T-cell (primary cell): Measurements from ENCODE around the gene FCHSD2. TPM values are rescaled to one million over a fixed set of nuclear protein-coding genes. Genes with fewer than 3 reads are reported as not detected.

Experiments used
- ATAC-seq, 4 experiments: fragments of 200-7000 bp in 3 of 4; fragments of 150-1000 bp in 1 of 4; cut with Tn5 transposase; replicated peaks in 1 of 4; 1 replicate in 3 of 4; 2 replicates in 1 of 4; pipeline ENCODE4 v1.10.0; 2021; ENCODE audit warnings: moderate library complexity in 3 of 4, mild to moderate bottlenecking in 2 of 4, moderate number of reproducible peaks in 1 of 4
- CTCF ChIA-PET, 2 donors: fragments of 300-600 bp; sonication (Branson Sonifier 250); formaldehyde crosslinking; loops; one replicate each; lab custom pipeline; 2022; ENCODE audit warnings: antibody characterized with exemption in 2 of 2; lab: Charles Lee
- POLR2A ChIA-PET, 2 donors: fragments of 300-600 bp; sonication (Branson Sonifier 250); formaldehyde crosslinking; loops; one replicate each; lab custom pipeline; 2022; ENCODE audit warnings: antibody characterized with exemption in 2 of 2; lab: Charles Lee
- DNase-seq, 35 experiments: peaks; one replicate each; pipeline versions ENCODE4 v3.0.0 to v3.0.0-alpha.2; 2013 to 2023
- H3K27ac ChIP-seq: one replicate; pipeline ENCODE4 v1.5.1; 2013; ENCODE audit warnings: low read length
- H3K27me3 ChIP-seq, 2 experiments: replicated peaks in 1 of 2; 1 replicate in 1 of 2; 2 replicates in 1 of 2; pipeline versions ENCODE4 v1.6.1 to v1.7.0; 2013; ENCODE audit warnings: low read length in 1 of 2, mixed read lengths in 1 of 2; ENCODE audit not compliant: control insufficient read depth in 2 of 2, insufficient read depth in 2 of 2; ENCODE audit errors: extremely low read depth in 1 of 2
- H3K36me3 ChIP-seq, 2 donors: 1 replicate in 1 of 2; 2 replicates in 1 of 2; pipeline versions ENCODE4 v1.6.1 to v1.7.0; 2013; ENCODE audit warnings: low read length in 1 of 2; ENCODE audit not compliant: control insufficient read depth in 2 of 2, insufficient read depth in 1 of 2; ENCODE audit errors: extremely low read depth in 1 of 2
- H3K4me1 ChIP-seq, 2 experiments: 1 replicate in 1 of 2; 2 replicates in 1 of 2; pipeline versions ENCODE4 v1.6.1 to v1.7.0; 2013; ENCODE audit warnings: low read length in 2 of 2, mixed read lengths in 1 of 2; ENCODE audit not compliant: insufficient read depth in 2 of 2, control insufficient read depth in 1 of 2; ENCODE audit errors: extremely low read depth in 1 of 2
- H3K4me3 ChIP-seq, 2 donors: 1 replicate in 1 of 2; 2 replicates in 1 of 2; pipeline versions ENCODE4 v1.5.1 to v1.7.0; 2013; ENCODE audit warnings: mild to moderate bottlenecking in 2 of 2, low read length in 1 of 2, moderate library complexity in 1 of 2; ENCODE audit not compliant: control insufficient read depth in 1 of 2; ENCODE audit errors: extremely low read depth in 1 of 2
- H3K9me3 ChIP-seq: 2 replicates; pipeline ENCODE4 v1.7.0; 2013
- H3K27ac Mint-ChIP-seq, 2 donors: one replicate each; pipeline ENCODE4 v1.8.0; 2020 to 2021; ENCODE audit warnings: mild to moderate bottlenecking in 2 of 2, mixed read lengths in 2 of 2
- H3K27me3 Mint-ChIP-seq, 2 donors: one replicate each; pipeline ENCODE4 v1.8.0; 2021 to 2022; ENCODE audit warnings: mixed read lengths in 2 of 2
- H3K36me3 Mint-ChIP-seq: one replicate; pipeline ENCODE4 v1.8.0; 2021; ENCODE audit warnings: mixed read lengths
- H3K4me1 Mint-ChIP-seq, 3 donors: one replicate each; pipeline ENCODE4 v1.8.0; 2020 to 2022; ENCODE audit warnings: mixed read lengths in 3 of 3, mild to moderate bottlenecking in 1 of 3
- H3K4me3 Mint-ChIP-seq, 3 donors: one replicate each; pipeline ENCODE4 v1.8.0; 2020 to 2022; ENCODE audit warnings: mild to moderate bottlenecking in 3 of 3, mixed read lengths in 3 of 3, moderate library complexity in 3 of 3
- H3K9me3 Mint-ChIP-seq, 3 donors: one replicate each; pipeline ENCODE4 v1.8.0; 2020 to 2022; ENCODE audit warnings: mixed read lengths in 3 of 3
- WGBS: methylation state at CpG from one replicate; pipeline ENCODE4 v1.1.5; 2013; ENCODE audit warnings: missing lambda C conversion rate; ENCODE audit not compliant: insufficient coverage; 5-methylcytosine and 5-hydroxymethylcytosine counted together
- total RNA-seq, 35 experiments: library from RNA in 6 of 35; stranded (reverse) in 6 of 35; fragments of 120-200 nt in 1 of 35; gene quantifications; one replicate each; pipeline versions ENCODE4 v1.2.1 to v1.2.4 and lab custom pipeline; 2013 to 2026

Gene FCHSD2
- total RNA-seq, 5 donors from 2014 or later (not counting 1 experiment from before 2014, with no cell fraction given) = 37.0 to 53.8 (median 46.3) TPM

DNA sequence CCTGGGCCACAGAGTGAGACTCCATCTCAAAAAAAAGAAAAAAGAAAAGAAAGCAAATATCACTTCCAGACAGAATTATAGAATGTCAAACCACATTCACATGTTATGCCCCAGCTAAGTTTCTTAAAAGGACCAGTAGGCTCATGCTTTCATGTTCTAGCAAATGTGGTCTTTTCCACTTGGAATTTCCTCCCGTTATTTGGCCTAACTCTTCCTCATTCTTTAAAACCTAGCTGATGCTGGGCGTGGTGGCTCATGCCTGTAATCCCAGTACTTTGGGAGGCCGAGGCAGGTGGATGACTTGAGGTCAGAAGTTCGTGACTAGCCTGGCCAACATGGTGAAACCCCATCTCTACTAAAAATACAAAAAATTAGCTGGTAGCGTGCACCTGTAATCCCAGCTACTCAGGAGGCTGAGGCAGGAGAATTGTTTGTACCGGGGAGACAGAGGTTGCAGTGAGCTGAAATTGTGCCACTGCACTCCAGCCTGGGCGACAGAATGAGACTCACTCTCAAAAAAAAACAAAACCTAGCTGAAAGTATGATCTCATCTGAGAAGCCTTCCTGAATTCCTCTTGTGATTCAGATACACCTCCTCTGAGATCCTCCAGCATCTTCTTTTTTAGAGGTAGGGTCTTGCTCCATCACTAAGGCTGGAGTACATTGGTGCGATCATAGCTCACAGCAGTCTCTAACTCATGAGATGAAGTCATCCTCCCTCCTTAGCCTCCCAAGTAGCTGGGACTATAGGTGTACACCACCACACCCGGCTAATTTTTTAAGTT is 50.4 kb downstream of the FCHSD2 start:
- Histone ChIP-seq H3K4me3 (no peak overlapping the region), H3K9me3 (no peaks in the 10 kb centered on the region), H3K27me3 (no peaks in the 10 kb centered on the region), H3K27ac (no peak overlapping the region), H3K36me3 (peaks cover 0 to 2% of the 10 kb centered on the region in 2 donors), H3K4me1 (no peaks in the 10 kb centered on the region)
- Mint-ChIP-seq H3K27me3 (no peaks in the 10 kb centered on the region), H3K9me3 (no peaks in the 10 kb centered on the region), H3K27ac (no peak overlapping the region), H3K36me3 (peaks cover 16% of the 10 kb centered on the region), H3K4me3 (no peak overlapping the region), H3K4me1 (peaks cover 35 to 40% (median 38%) of the 10 kb centered on the region in 3 donors)
- DNase-seq (no peak), ATAC-seq (no peak)
- CTCF ChIA-PET = no interaction called here
- POLR2A ChIA-PET = no interaction called here
- WGBS = no CpG with 5 or more reads among the region's 9 CpGs

DNA sequence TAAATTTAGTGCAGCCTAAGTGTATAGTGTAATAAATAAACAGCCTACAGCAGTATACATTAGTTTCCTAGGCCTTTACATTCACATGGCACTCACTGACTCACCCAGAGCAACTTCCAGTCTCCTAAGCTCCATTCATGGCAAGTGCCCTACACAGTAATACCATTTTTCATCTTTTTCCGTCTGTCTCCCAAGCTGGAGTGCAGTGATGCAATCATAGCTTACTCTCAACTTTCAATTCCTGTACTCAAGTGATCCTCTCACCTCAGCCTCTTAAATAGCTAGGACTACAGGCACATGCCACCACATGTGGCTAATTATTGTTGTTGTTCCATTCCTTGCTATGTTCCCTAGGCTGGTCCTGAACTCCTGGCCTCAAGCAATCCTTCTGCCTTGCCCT is 54.4 kb downstream of the FCHSD2 start:
- H3K27me3 Mint-ChIP-seq = no peaks in the 10 kb centered on the region
- WGBS = 86% methylated on average over 1 of the region's 1 CpG
- Histone ChIP-seq H3K9me3 (no peaks in the 10 kb centered on the region), H3K4me1 (no peaks in the 10 kb centered on the region), H3K4me3 (no peak overlapping the region), H3K36me3 (peaks cover 2 to 9% of the 10 kb centered on the region in 2 donors), H3K27me3 (no peaks in the 10 kb centered on the region), H3K27ac (no peak overlapping the region)
- CTCF ChIA-PET = no interaction called here
- peaks cover 29% of the 10 kb centered on the region for H3K36me3 Mint-ChIP-seq
- POLR2A ChIA-PET = interaction anchor here in 1 of 2 donors (0.7 kb wide), 1 partner anchor 27 kb away, joined by 3 read pairs; no protein-coding TSS in a partner anchor
- ATAC-seq = no peak
- H3K9me3 Mint-ChIP-seq = no peaks in the 10 kb centered on the region
- peak overlapping the region; percentile 4 to 41 for H3K27ac Mint-ChIP-seq
- no peak overlapping the region for H3K4me3 Mint-ChIP-seq
- H3K4me1 Mint-ChIP-seq = peaks cover 30 to 37% (median 35%) of the 10 kb centered on the region in 3 donors
- no peak for DNase-seq

DNA sequence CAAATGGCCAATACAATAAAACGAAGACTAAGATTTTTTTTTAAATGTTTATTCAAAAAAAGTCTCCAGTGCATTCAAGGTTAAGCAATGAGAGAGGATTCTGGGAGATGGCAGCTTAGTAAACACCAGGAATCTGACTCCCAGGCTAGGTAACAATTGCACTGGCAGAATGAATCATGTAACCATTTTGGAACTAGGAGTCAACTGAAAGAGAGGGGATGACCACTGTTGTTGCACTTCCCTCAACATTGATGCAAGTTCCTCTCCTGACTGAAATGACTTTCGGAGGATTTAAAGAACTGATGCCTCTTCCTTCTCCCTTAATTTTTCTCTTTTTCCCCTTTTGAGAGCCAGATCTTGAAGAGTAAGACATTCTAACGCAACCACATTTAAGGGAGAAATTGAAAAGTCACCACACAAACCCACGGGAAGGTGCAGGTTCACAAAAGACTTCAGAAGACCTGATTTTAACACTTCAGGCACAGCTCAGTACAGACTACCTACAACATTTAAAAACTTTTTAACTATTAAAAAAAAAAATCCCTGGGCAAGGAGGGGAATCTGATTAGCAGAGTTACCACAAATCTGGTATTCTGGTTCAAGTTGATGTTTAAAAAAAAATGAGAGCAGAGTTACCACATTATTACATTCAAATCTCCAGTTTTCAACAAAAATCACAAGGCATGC is 56.8 kb downstream of the FCHSD2 start:
- no peak for ATAC-seq
- Histone ChIP-seq H3K36me3 (peaks cover 2 to 7% of the 10 kb centered on the region in 2 donors), H3K4me1 (no peaks in the 10 kb centered on the region), H3K27ac (no peak overlapping the region), H3K27me3 (no peaks in the 10 kb centered on the region), H3K4me3 (no peak overlapping the region), H3K9me3 (no peaks in the 10 kb centered on the region)
- WGBS = 60% methylated on average over 1 of the region's 4 CpGs
- H3K27ac Mint-ChIP-seq = no peak overlapping the region
- H3K4me3 Mint-ChIP-seq = no peak overlapping the region
- H3K9me3 Mint-ChIP-seq = no peaks in the 10 kb centered on the region
- no peaks in the 10 kb centered on the region for H3K27me3 Mint-ChIP-seq
- peaks cover 23 to 32% (median 28%) of the 10 kb centered on the region in 3 donors for H3K4me1 Mint-ChIP-seq
- no peak for DNase-seq
- peaks cover 35% of the 10 kb centered on the region for H3K36me3 Mint-ChIP-seq
- POLR2A ChIA-PET = interaction anchor here (0.5 to 0.7 kb wide), 2 partner anchors 28 to 104 kb away, joined by 3 to 19 read pairs; no protein-coding TSS in a partner anchor
- CTCF ChIA-PET = no interaction called here

DNA sequence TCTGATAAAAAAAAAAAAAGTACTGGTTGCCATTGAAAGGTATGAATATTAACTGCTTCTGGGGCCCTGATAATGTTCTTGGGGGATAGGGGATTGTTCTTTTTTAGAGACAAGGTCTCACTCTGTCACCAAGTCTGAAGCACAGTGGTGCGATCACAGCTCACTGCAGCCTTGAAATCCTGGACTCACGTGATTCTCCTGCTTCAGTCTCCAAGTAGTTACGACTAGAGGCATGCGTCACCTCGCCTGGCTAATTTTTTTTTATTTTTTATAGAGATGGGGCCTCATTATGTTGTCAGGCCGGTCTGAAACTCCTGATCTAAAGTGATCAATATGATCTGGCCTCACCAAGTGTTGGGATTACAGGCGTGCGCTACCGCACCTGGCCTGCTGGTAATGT is 63.5 kb downstream of the FCHSD2 start:
- Histone ChIP-seq H3K9me3 (peaks cover 4% of the 10 kb centered on the region), H3K4me3 (no peak overlapping the region), H3K36me3 (peaks cover 0 to 13% of the 10 kb centered on the region in 2 donors), H3K27me3 (no peaks in the 10 kb centered on the region), H3K27ac (no peak overlapping the region), H3K4me1 (peaks cover 0 to under 1% of the 10 kb centered on the region in 2 experiments)
- H3K36me3 Mint-ChIP-seq = peaks cover 50% of the 10 kb centered on the region
- no peak overlapping the region for H3K4me3 Mint-ChIP-seq
- H3K9me3 Mint-ChIP-seq = peaks cover 0 to 11% (median 3%) of the 10 kb centered on the region in 3 donors
- peaks cover 18 to 26% (median 22%) of the 10 kb centered on the region in 3 donors for H3K4me1 Mint-ChIP-seq
- DNase-seq = no peak
- 100% methylated on average over 5 of the region's 9 CpGs for WGBS
- no peak overlapping the region for H3K27ac Mint-ChIP-seq
- no peak for ATAC-seq
- CTCF ChIA-PET = no interaction called here
- POLR2A ChIA-PET = no interaction called here
- H3K27me3 Mint-ChIP-seq = no peaks in the 10 kb centered on the region

DNA sequence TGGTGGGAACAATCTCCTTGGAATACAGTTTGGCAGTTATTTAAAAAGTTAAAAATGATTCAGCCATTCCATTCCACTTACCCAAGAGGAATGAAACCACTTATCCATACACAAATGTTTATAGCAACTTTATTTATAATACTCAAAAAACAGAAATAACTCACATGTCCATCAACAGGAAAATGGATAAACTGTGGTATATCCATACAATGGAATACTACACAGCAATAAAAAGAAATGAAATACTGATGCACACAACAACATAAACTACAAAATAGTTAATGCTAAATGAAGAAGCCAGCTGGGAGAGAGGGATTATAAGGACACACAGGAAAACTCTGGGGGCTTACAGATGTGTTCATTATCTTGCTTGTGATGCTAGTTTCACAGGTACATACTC is 64.7 kb downstream of the FCHSD2 start:
- H3K27ac Mint-ChIP-seq = no peak overlapping the region
- POLR2A ChIA-PET = no interaction called here
- Histone ChIP-seq H3K27me3 (no peaks in the 10 kb centered on the region), H3K4me1 (peaks cover 0 to 12% of the 10 kb centered on the region in 2 experiments), H3K27ac (no peak overlapping the region), H3K4me3 (no peak overlapping the region), H3K36me3 (peaks cover 0 to 9% of the 10 kb centered on the region in 2 donors), H3K9me3 (peaks cover 4% of the 10 kb centered on the region)
- H3K27me3 Mint-ChIP-seq = no peaks in the 10 kb centered on the region
- peaks cover 30 to 38% (median 33%) of the 10 kb centered on the region in 3 donors for H3K4me1 Mint-ChIP-seq
- ATAC-seq = no peak
- H3K4me3 Mint-ChIP-seq = no peak overlapping the region
- H3K9me3 Mint-ChIP-seq = peaks cover 0 to 11% (median 3%) of the 10 kb centered on the region in 3 donors
- CTCF ChIA-PET = no interaction called here
- peaks cover 39% of the 10 kb centered on the region for H3K36me3 Mint-ChIP-seq
- DNase-seq = no peak

DNA sequence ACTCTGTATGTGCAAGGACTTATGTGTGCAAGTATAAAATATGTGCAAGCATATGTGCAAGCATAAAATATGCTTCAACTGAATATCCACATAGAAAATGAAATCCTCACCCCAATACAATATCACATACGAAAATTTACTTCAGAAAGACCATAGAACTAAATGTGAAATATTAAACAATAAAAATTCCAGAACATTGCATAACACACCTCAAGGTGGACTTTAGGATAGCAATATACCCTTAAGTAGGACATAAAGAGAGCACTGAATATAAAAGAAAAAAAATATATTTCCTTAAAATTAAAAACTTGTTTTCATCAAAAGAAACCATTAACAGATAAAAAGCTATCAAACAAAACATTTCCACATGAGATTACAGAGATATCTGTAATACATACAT is 67.8 kb downstream of the FCHSD2 start:
- DNase-seq (no peak), ATAC-seq (no peak)
- POLR2A ChIA-PET = no interaction called here
- no peak overlapping the region for H3K4me3 Mint-ChIP-seq
- WGBS = no CpG with 5 or more reads among the region's 1 CpG
- no peak overlapping the region for H3K27ac Mint-ChIP-seq
- no peak overlapping the region for H3K27ac ChIP-seq
- H3K4me1 ChIP-seq = peaks cover 0 to 12% of the 10 kb centered on the region in 2 experiments
- H3K27me3 ChIP-seq = no peaks in the 10 kb centered on the region
- peaks cover 28% of the 10 kb centered on the region for H3K36me3 Mint-ChIP-seq
- no peak overlapping the region for H3K4me3 ChIP-seq
- peaks cover 0 to 11% (median 3%) of the 10 kb centered on the region in 3 donors for H3K9me3 Mint-ChIP-seq
- CTCF ChIA-PET = no interaction called here
- H3K27me3 Mint-ChIP-seq = no peaks in the 10 kb centered on the region
- H3K36me3 ChIP-seq = peaks cover 0 to 9% of the 10 kb centered on the region in 2 donors
- peaks cover 4% of the 10 kb centered on the region for H3K9me3 ChIP-seq
- peaks cover 40 to 52% (median 40%) of the 10 kb centered on the region in 3 donors for H3K4me1 Mint-ChIP-seq
